HG02678 (cell line): ENCODE data around the gene FLYWCH1.

Experiments used
- ATAC-seq: cut with Tn5 transposase; IDR thresholded peaks from one replicate; pipeline ENCODE4 v1.9.1; 2021; ENCODE audit warnings: mild to moderate bottlenecking, moderate library complexity; ENCODE audit not compliant: unreplicated experiment

Gene FLYWCH1, protein sequence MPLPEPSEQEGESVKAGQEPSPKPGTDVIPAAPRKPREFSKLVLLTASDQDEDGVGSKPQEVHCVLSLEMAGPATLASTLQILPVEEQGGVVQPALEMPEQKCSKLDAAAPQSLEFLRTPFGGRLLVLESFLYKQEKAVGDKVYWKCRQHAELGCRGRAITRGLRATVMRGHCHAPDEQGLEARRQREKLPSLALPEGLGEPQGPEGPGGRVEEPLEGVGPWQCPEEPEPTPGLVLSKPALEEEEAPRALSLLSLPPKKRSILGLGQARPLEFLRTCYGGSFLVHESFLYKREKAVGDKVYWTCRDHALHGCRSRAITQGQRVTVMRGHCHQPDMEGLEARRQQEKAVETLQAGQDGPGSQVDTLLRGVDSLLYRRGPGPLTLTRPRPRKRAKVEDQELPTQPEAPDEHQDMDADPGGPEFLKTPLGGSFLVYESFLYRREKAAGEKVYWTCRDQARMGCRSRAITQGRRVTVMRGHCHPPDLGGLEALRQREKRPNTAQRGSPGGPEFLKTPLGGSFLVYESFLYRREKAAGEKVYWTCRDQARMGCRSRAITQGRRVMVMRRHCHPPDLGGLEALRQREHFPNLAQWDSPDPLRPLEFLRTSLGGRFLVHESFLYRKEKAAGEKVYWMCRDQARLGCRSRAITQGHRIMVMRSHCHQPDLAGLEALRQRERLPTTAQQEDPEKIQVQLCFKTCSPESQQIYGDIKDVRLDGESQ

DNA sequence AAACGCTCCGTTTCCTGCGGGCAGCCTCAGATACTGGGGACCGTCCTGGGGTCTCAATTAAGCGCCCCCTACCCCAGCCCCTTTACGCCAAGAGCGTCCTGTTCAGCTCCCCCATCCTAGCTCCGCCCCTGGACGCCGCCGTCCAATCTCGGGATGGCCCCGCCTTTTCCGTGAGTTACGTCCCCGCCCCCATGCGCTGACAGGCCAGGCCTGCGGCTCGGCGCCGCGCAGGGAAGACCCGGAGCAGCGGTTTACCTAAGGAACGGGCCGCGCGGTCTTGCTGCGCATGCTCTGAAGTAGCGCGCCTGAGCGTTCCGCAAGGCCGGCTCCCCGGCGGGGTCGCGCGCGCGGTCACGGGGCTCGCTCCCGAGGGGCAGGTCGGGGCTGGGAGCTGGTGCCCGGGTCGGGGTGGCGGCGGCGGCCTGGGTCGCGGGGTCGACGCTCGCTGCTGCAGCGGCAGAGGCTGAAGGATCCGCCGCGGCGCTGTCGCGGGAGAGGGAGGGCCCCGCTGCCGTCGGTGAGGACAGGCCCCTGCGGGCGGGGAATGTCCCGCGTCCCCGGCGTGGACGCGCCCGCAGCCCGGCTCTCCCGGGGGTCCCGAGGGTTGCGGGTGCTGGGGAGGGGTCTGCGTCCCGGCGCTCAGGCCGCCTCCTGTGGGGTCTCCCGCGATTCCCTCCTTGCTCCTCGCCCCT lies at the start of gene FLYWCH1:
FLYWCH1 (plus strand) TSS at position 294 of the 692 bp plus-strand sequence. CDS start 17,755 bp downstream, outside the sequence.
- ATAC-seq, result peak; percentile 91

GRCh38 chr16:2865651-2866050 lies 46.1 kb upstream of the FLYWCH1 start:
- no peak for ATAC-seq

DNA sequence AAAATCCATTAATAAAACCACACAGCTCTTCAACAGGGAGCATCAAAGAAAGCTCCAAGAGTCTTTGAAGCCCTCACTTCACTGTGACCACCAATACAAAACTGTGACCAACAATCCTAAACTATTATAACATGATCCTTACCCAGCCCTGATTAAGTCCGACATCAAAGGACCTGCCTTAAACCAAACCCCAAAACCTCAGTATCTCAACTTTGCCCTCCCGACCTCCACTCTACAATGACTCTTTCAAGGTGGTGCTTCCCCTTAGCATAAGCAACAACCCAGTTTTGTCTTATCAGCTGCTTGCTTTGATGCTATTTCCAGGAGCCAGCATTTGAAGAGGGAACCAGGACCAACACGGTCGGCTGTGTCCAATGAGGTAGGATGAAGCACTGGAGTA lies 45.3 kb upstream of the FLYWCH1 start:
- ATAC-seq, result no peak

DNA sequence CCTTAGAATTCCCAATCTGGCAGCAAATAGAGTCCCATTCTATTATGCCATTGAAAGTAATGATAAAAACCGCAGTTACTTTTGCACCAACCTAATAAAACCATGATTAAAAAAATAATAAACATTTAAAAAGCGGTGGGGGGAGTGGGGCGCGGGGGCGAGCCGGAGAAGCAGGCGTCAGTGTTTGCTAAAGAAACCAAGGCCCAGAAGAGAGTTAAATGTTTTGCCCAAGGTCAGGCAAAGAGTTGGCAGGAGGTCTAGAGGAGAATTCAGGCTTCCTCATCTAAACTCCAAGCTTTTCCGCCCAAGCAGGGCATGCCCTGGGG lies 44.1 kb upstream of the FLYWCH1 start:
- ATAC-seq, result no peak

DNA sequence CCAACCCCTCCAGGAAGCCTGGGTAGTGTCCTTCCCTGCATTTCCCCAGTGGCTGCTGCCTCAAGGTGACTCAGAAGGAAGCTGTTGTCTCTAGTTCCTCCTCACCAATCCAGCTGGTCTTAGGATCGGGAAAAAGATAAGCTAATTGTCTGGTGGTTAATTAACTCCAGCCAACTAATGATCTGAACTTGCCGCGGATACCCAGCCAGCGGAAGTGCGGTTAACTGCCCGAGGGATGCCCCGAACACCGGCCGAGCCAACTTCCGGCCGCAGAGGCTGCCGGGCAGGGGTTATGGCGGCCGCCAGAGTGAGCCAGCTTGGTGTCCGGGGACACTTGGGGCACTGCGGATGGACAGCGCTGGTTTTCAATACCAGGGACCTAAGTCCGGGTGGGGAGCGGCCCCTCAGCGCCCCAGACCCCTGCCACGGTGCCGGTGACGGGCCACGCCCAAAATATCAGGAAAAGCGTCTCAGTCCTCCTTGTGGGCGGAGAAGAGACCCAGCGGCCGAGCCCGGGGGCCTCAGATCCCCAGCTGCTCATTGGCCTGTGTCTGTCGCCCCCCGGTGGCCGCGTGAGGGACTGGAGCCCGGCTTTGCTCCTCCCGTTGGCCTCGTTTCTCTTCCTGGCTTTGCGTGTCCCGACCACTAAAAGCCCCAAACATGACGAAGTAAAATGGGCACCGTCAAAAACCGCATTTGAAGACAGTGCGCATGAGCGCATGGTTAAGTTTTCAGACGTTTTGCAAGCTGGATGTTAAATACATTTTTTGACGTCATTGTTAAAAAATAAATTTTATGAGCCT lies 43.5 kb upstream of the FLYWCH1 start:
- peak; percentile 89 for ATAC-seq

DNA sequence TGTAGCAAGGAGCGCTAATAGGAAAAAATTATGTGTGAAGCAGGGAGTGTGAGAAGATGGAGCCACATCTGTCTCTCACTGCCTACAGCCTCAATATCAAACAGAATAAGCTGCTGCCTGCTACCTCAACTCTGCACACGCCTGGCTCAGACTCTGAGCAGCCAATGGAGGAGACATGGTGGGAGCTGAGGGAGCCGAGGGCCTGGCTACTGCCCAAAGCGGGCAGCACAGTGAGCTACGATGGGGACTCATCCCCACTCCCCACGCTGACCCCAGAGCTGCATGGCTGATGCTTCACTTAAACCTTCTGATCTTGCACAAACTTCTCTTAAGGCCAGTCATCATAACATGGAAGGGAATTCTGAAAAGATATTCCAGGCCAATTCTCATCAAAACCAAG lies 39.8 kb upstream of the FLYWCH1 start:
- no peak for ATAC-seq

GRCh38 chr16:2874032-2874911 lies 37.5 kb upstream of the FLYWCH1 start:
- ATAC-seq, result no peak

GRCh38 chr16:2874912-2875362 lies 36.8 kb upstream of the FLYWCH1 start:
- peak; percentile 68 for ATAC-seq

GRCh38 chr16:2879854-2880508 lies 31.8 kb upstream of the FLYWCH1 start:
- no peak for ATAC-seq

- ATAC-seq, result peak; percentile 3
These were observed 29.7 kb upstream of the FLYWCH1 start for GRCh38 chr16:2881783-2882649.

DNA sequence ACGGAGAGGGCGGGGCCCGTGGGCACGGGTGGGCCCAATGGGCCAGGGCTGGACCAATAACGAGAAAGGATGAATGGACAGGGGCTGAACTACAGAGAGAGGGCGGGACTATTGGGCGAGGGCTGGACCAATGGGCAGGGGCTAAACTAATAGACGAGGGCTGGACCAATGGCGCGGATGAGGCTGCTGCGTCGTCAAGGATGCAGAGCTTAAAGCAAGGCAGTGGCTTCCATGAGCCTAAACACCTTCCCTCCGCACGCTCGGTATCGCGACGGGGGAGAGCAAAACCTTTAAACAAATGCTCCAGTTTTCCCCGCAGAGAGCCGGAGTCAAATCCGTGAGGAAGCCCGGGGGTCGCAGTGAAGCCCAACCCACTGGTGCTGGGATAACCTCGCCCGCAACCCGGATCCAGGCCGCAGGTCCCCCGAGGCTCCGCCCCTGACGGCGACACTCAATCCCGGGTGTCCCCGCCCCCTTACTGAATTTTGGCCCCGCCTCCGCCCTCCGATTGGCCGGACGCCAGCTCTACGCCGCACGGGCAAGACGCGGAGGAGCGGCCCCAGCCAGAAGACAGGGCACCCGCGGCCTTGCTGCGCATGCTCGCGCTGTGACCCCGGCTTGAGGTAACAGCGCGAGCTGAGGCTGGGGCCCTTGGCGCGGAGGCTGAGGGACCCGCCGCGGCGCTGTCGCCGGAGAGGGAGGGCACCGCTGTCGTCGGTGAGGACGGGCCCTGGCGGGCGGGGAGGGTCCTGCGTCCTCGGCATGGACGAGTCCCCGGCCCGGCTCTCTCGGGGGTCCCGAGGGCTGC lies 28.9 kb upstream of the FLYWCH1 start, which contains the start of gene FLYWCH2:
FLYWCH2 (plus strand) TSS at position 566 of the 808 bp plus-strand sequence. CDS start 13,235 bp downstream, outside the sequence.
- ATAC-seq, result peak; percentile 92

DNA sequence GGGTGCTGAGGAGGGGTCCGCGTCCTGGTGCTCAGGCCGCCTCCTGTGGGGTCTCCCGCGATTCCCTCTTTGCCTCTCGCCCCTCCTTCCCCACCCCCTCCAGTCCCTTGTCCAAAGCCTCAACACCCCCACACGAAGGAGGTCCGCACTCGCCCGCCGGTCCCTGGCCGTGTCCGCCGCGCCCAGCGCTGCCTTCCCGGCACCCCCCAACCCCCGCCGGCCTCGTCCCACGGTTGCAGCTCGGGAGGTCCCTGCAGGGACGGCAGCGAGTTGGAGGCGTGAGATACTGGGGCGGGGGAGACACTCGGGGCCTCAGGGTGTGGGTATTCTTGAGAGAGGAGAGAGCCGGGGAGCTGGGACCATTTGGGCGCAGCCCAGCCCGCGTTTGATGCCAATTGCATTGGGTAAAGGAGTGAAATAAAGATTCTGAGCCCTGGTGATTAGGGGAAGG lies 28.2 kb upstream of the FLYWCH1 start:
- ATAC-seq, result no peak

DNA sequence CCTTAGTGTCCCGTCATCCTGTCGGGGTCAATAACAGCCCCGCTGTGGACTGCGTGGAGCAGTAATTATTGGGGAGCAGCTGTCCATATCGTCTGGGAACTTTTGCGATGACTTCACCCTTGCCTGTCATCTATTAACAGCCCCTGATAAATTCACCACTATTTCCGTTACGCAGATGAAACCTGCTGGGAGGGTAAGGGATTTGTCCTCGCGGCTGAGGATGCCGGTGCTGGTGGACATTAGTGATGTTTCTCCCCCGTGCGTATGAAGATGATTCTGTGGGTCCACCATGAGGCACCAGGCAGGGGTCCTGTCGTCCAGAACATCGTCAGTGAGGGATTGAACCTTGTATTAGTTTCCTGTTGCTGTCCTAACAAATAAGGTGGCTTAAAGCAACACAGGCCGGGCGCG lies 27.7 kb upstream of the FLYWCH1 start:
- no peak for ATAC-seq

DNA sequence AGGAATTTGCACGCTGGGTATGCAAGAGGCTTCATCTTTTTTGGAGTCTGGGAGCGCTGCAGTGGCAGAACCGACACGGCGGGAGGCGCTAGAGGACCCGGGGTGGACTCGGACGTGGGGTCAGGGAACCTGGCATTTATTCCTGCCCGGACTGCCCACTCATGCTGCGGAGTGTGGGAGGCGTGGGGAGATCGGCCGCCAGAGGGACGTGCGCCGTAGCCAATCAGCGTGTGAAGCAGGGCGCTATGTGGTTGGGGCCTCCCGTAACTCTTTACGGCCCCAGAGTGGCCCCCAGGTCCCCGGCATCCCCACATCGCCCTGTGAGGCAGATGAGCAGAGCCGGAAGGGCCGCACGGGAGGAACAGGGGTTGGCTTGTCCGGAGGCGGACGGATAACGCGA lies 17.5 kb upstream of the FLYWCH1 start:
- no peak for ATAC-seq

DNA sequence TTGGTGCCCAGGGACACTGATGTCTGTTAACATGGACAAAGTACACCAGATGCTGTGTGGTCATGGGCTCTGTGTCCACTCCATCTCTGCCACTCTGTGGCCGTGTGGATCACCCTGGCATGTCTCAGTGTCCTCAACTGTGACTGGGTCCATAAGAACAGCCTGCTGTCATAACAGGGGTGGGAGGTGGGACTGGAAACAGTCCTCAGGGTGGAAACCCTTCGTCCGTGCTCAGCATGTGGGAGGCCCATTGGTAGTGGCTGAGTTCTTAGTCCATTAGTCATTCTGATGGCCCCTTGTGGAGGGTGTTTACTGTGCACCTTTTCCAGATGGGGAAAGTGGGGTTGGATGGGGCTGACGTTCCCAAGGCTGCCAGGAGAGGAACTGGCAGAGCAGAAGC lies 15.9 kb upstream of the FLYWCH1 start:
- ATAC-seq, result no peak

DNA sequence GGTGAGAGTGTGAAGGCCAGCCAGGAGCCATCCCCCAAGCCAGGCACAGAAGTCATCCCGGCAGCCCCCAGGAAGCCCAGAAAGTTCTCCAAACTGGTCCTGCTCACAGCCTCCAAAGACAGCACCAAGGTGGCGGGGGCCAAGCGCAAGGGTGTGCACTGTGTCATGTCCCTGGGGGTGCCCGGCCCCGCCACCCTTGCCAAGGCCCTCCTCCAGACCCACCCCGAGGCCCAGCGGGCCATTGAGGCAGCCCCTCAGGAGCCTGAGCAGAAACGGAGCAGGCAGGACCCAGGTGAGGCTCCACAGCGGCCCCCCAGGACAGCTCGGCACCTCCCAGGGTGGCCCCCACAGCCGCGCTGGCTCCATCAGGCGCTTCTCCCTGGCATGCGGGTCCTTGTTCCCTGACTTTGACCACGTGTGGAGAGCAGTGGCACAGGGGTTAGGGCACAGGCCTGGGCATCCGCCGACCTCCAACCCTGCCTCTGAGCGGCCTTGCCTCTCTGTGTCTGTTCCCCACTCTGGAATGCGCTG lies 15.2 kb upstream of the FLYWCH1 start:
- ATAC-seq, result no peak

- peak; percentile 72 for ATAC-seq
These were observed 14.6 kb upstream of the FLYWCH1 start for GRCh38 chr16:2897110-2897509.
